Gastrocnemius medialis (tissue), 4 donors: ENCODE results near the gene GRIN2B.

Experiments
- POLR2A ChIP-seq, 2 donors: fragments of 450-650 bp; IDR thresholded peaks; one replicate each; pipeline ENCODE4 v1.6.1; 2017; ENCODE audit warnings: antibody characterized with exemption in 2 of 2, mild to moderate bottlenecking in 2 of 2, moderate library complexity in 2 of 2
- TF ChIP-seq, protein P1 (sequence below), 5 experiments: fragments of 450-650 bp in 3 of 5; fragments of 200-600 bp in 2 of 5; sonication (generic) in 2 of 5; IDR thresholded peaks in 4 of 5; conservative IDR thresholded peaks in 1 of 5; 1 replicate in 4 of 5; 2 replicates in 1 of 5; pipeline ENCODE4 v1.5.1; 2016 to 2019; ENCODE audit warnings: antibody characterized with exemption in 5 of 5, mild to moderate bottlenecking in 3 of 5, moderate library complexity in 3 of 5

DNA sequence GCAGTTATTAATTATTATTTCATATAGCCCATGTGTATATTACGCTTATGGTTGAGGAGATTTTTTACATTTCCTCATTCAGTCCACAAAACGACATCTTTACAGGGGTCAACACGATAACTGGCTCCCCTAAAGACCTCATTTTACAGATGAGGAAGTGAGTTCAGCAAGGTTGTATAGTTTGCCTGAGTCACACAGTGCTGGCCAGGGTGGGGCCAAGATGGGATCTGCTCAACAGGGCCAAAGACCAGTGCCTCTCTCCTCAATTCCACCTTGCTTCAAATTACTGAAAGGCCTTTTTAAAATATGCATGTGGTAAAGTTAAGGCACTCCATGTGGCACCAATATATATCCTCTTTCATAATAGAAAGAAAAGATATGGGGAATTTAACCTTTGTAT, 13.1 kb downstream of the GRIN2B start:
- TF ChIP-seq, protein P1, sequence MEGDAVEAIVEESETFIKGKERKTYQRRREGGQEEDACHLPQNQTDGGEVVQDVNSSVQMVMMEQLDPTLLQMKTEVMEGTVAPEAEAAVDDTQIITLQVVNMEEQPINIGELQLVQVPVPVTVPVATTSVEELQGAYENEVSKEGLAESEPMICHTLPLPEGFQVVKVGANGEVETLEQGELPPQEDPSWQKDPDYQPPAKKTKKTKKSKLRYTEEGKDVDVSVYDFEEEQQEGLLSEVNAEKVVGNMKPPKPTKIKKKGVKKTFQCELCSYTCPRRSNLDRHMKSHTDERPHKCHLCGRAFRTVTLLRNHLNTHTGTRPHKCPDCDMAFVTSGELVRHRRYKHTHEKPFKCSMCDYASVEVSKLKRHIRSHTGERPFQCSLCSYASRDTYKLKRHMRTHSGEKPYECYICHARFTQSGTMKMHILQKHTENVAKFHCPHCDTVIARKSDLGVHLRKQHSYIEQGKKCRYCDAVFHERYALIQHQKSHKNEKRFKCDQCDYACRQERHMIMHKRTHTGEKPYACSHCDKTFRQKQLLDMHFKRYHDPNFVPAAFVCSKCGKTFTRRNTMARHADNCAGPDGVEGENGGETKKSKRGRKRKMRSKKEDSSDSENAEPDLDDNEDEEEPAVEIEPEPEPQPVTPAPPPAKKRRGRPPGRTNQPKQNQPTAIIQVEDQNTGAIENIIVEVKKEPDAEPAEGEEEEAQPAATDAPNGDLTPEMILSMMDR (IDR thresholded peaks at IDR 0.05 in 4 of 5, conservative IDR thresholded peaks at IDR 0.05 in 1 of 5), result no peak
- TF ChIP-seq POLR2A (IDR thresholded peaks at IDR 0.05), result no peak
